Stimulated activated CD8-positive, alpha-beta memory T cell treated with anti-CD3 and anti-CD28 coated beads, Interleukin-4, amount 100 ng/mL, for 24 hours (primary cell): ENCODE measurements around the gene EIPR1.
"Not testable (repeated sequence)": the region's sequence is repeated elsewhere in the genome, so short reads cannot be mapped to it uniquely, and the experiment has no call there.

Source experiments
- DNase-seq: peaks from one replicate; pipeline ENCODE4 v3.0.0-alpha.2; 2020; ENCODE audit warnings: low read depth

The EIPR1 gene

DNA sequence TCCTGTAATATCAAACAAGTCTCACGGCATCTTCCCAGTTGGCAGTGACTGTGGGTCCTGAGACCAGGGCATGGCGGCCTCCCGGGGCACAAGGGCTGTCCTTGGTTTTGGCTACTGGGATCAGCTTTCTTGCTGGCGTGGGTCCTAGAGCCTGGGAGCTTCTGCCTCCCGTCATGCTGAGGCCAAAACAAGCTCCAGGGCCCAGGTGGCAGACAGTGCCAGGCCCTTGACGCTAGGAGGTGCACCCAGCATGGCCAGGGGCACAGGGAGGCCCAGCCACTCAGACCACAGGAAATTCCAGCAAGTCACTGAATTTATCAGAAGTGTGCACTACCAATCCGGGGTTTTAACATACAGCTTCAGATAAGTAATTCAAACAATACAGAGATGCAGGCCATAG is 184.7 kb downstream of the EIPR1 start:
- no peak for DNase-seq

DNA sequence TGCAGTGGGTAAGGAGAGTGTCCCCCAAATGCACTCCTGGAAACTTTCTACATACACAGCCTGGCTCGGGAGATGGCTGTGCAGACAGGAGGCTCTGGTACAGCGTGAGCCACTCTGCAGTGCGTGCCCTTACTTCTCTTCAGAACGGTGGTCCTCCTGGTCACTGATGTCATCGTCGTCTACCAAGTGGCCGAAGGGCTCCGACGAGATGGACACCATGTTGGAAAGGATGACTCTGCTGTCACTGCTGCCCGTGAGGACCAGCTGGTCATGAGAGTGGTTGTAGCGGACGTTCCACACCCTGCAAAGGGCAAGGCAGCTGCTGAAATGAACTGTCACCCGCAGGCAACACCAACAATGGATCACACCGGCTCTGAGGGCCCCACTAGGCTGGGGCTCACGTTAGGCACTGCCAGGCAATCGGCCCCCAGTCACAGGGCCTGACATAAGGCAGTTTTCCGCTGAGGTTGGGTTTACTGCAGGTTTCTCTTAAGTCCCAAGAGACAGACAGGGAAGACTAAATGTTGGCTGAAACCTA is 185.3 kb downstream of the EIPR1 start:
- no peak for DNase-seq

DNA sequence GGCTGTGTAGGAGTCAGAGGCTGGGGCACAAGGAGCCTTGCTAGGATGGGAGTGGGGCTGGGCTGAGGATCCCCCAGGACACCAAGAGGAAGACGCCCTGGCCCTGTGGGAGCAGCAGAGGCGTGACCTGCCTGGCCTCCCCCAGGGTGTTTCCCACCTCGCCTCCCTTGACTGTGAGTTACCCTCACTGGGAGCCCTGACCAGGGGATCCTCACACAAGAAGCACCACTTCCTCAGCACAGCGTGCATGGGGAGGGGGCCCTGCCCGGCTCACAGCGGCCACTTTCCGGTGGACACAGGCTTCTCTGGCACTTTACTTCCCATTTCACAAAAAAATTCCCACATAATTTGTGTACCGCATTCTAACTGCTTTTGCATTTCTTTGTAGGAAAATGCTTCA is 187.7 kb downstream of the EIPR1 start:
- DNase-seq = no peak

DNA sequence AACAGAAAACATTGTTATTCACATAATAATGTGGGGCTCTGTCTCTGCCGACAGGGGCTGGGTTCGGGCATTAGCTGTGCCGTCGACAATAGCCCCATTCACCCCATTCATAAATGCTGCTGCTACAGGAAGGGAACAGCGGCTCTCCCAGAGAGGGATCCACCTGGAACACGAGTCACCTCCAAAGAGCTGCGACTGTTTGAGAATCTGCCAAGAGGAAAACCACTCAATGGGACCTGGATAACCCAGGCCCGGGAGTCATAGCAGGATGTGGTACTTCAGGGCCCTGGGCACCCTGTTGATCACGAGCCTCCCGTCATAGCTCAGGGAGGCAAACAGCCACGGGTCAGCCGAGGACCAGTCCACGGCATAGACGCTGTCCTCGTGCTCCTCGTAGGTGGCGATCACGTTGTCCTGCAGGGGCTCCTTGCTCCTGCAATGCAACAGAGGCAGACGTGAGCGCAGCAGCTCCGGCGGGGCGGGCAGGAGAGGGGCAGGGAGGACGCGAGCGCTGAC is 188.5 kb downstream of the EIPR1 start:
- DNase-seq = no peak

DNA sequence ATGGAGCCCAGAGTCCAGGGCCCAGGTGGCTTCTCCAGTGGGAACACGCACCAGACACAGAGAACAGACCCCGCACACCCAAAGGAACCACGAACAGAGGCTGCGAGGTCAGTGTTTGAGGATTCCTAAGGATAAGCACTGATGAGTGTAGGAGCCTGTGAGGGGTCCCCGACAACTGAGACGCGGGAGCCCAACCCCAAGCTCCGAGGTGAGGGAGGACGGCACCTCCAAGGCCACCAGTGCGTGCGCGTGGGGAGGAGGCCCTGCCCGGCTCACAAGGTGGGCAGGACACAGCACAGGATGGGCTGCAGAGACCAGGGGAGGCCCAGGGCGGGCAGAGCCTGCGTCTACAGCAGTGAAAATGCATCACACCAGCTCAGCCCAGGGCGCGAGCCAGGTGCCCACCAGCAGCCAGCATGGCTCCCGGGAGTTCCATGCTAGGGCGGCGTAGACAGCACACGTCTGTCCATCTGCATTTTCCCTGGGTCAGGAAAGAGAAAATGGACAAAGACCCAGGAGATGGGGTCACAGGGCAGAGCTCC is 189.1 kb downstream of the EIPR1 start:
- DNase-seq = no peak

DNA sequence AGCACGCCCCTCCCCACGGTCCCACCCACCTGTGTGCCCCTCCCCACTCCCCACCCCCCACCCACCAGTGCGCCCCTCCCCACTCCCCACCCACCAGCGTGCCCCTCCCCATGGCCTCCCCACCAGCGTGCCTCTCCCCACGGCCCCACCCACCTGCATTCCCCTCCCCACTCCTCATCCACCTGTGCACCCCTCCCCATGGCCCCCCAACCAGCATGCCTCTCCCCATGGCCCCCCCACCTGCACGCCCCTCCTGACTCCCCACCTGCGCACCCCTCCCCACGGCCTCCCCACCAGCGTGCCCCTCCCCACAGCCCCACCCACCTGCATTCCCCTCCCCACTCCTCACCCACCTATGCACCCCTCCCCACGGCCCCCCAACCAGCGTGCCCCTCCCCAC is 190.2 kb downstream of the EIPR1 start:
- no peak for DNase-seq

DNA sequence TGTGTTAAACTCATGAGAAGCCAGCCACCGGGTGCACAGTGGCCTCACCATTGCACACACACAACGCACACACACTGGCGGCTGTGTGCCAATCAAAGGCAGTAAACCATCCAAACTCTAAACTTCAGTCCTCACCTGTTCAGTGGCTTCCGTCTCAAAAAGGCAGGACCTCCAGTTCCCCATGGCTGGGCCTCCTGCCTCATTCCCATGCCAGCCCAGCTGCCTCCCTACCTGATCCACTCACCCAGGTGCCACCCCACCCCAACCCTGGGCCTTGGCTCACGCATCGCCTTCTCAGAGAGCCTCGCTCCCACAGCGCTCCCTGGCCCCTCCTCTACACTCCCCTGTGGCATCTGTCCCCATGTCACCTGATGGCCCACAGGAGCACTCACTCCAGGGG is 190.9 kb downstream of the EIPR1 start:
- DNase-seq = no peak

DNA sequence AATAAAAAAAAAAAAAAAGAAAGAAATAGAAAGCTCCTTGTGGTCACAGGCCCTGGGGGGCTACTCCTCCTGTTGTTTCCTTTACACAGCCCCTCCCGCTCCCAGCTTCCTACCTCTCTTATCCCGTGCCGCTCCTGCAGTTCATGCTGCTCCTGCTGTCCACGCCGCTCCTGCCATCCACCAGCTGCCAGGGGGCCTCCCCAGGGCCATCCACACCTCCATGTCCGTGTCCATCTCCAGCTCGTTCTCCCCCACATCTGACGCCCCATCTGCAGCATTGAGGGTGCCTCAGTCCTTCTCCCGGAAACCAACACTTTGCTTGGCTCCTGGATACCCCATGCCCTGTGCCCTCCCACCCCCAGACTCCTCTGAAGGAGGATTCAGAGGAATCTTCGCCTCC is 191.7 kb downstream of the EIPR1 start:
- DNase-seq = no peak

DNA sequence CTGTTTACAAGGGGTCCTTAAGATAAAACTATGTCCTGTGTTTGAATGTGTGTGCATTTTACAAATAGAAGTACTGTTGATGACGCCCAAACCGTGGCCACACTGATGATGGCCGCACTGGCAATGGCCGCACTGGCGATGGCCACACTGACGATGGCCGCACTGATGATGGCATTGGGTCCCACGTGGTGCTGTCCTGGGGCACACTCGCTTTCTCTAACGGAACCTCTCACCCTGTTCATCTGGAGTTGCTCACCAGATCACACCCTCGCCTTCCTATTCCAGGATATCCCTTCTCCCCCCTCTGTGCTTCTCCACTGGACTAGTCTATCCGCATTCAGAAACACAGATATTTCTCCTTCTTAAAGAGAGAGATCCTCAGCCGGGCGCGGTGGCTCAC is 192.4 kb downstream of the EIPR1 start:
- no peak for DNase-seq

DNA sequence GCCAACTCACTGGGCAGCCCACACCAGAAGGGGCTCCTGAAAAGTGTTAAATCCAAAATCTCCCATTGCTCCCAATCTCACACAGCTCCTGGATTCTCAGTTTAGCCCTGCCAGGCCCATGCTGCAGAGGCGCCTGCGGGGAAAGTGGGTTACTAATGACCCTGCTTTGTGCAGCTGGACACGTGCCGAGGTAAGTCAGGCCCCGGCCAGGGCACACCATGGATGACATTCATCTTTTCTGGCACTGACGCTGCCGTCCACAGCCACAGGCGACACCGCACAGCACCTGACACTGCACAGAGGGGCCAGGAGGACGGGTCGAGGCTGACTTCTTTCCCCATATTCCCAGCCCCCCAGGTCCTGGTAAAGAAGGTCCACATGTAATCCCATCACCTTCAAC is 193.5 kb downstream of the EIPR1 start:
- DNase-seq = no peak

DNA sequence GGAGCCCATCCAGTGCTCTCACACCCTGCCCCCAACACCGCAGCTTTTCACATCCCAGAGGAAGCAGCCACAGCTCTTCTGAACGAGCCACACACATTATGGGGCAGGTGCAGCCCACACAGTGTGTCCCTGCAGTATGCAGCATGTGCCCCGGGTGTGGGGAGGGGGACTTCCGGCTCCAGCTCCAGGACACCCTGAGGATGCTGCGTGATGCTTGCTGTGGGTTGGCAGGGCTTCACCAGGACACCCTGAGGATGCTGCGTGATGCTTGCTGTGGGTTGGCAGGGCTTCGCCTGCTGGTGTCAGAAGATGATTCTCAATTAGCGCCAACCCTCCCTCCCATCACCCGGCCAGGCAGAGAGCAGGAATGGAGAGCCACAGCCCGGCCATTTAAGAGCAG is 193.9 kb downstream of the EIPR1 start:
- DNase-seq = no peak

DNA sequence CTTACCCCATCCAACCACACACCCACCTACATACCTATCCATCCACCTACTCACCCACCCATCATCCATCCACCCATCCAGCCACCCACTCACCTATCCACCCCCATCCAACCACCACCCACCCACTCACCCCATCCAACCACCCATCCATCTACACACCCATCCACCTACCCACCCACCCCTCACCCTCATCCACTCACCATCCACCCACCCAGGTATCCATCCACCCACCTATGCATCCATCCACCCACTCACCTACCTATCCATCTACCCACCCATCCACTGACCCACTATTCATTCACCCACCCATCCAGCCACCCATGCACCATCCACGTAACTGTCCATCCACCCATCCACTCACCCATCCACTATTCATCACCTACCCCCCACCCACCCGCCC is 194.8 kb downstream of the EIPR1 start:
- DNase-seq = no peak

DNA sequence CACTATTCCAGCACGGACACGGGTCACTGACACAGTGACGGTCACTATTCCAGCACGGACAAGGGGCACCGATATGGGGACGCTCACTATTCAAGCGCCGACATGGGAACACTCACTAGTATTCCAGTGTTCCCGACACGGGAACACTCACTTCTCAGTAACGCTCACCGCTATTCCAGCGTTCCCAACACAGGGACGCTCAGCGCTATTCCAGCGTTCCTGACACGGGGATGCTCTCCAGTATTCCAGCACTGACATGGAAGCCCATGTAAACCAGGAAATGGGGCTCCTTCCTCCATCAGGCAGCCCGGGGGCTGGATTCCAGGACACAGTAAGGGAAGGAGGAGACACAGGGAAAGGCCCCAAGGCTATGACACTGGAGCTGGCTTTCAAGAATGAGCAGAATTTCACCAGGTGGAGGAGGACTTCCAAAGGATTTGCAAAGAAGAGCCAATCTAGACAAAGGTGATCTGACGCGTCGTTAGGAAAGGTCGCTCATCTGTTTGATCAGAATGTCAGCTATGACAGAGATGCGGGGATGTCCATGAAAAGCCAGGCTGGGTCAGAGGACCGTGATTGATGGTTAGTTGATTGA is 196.1 kb downstream of the EIPR1 start:
- DNase-seq = no peak

DNA sequence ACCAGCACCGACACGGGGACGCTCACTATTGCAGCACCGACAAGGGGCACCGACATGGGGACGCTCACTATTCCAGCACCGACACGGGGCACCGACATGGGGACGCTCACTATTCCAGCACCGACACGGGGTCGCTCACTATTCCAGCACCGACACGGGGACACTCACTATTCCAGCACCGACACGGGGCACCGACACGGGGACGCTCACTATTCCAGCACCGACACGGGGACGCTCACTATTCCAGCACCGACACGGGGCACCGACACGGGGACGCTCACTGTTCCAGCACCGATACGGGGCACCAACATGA is 196.8 kb downstream of the EIPR1 start:
- DNase-seq = not testable (repeated sequence)

DNA sequence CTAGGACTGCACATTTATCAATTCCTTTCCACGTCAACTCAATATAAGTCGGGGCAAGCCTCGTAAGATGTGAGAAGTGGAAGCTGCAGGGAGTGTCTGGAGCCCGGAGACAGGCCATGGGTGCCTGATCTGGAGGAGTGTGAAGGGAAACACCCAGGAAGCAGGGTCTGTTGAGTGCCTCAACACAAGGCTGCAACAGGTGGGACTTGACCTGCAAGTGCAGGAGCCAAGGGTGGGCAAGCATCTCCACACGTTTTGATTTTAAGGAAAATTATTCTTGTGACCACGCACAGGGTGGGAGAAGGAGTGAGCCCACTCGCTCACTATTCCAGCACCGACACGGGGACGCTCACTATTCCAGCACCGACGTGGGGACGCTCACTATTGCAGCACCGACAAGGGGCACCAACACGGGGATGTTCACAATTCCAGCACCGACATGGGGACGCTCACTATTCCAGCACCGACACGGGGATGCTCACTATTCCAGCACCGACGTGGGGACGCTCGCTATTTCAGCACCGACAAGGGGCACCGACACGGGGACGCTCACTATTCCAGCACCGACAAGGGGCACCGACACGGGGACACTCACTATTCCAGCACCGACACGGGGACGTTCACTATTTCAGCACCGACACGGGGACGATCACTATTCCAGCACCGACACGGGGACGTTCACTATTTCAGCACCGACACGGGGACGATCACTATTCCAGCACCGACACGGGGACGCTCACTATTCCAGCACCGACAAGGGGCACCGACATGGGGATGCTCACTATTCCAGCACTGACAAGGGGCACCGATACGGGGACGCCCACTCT is 197.3 kb downstream of the EIPR1 start:
- DNase-seq = no peak

DNA sequence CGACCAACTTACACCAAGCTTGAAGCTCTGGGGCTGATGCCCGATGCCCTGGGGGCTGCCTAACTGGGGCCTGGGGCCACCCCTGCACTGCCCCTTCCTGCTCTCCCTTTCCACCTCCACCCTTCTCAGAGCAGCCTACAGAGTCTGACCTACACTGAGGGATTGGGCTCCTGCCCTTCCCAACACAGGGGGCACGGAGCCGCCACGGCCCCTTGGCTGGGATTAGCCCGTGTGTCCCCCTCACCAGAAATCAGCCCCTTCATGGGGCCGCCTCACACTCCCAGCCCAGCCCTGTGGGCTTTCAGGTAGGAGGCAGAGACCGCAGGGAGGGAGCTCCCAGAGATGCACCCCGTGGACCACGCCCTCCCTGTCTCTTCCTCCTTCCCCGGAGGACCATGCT is 198.0 kb downstream of the EIPR1 start:
- DNase-seq = no peak

DNA sequence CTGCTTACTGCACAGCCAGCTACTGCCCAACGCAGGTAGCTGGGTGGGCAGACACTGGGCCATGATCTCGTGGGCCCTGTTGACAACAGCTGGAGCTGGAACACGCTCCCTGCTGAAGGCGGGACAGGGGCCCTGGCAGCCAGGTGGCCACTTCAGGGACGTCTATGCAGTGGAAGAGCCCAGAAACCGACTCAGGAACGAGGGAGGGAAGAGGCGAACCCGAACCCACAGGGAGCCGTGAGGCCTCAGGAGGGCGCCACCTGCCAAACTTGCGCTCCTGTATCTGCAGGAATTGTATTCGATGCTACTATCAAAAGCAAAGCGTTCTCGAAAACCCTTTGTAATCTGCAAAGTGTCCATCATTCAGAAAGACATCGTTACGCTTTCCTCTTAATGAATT is 198.4 kb downstream of the EIPR1 start:
- DNase-seq = no peak

DNA sequence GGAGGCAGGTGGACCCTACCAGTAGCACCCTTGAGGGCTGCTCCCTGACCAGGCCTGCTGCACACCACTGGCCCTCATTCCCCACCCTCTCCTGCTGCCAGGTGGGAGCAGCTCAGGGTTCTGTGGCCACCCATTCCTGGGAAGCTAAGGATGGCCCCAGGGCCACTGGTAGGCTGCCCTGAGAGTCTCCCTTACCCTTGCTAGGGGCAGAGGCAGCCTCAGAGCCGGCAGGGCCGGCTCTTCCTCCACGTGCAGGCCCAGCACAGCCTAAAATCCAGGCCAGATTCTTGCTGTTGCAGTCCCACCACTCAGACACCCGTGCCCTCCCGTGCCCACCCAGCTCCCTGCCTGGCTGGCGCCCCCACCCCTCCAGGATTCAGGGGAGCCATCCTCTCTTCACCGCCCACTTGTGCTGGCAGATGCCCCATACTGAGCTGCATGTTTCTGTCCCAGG is 199.0 kb downstream of the EIPR1 start:
- no peak for DNase-seq

DNA sequence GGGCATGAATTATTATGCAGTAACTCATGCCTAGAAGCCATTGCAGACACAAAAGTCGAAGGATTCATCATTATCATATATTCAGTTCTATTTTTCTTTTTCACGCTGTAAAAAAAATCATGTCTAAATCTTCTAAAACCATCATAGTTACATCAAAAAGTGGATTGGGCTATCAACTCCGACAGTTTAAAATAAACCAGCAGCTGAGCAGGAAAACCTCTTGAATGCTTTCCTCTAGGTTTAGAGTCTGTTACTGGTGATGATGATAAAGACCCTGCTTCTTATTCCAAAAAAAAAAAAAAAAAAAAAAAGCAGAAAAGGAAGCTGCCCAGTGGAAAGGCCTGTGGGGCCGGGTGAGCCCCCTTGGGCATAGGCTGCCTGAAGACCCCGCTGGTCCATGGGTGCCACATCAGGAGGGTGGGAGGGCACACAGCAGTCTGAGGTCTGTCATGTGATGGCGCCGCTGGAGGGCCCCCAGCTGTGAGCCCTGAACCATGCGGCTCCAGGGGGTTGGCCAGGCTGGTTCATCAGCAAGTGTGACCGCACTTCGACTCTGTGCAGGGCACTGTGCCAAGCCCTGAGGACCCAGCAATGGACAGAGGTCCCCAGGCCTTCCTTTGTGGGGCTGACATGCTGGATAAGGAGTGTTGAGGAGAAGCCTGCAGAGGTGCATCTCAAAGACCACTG is 199.6 kb downstream of the EIPR1 start:
- no peak for DNase-seq

DNA sequence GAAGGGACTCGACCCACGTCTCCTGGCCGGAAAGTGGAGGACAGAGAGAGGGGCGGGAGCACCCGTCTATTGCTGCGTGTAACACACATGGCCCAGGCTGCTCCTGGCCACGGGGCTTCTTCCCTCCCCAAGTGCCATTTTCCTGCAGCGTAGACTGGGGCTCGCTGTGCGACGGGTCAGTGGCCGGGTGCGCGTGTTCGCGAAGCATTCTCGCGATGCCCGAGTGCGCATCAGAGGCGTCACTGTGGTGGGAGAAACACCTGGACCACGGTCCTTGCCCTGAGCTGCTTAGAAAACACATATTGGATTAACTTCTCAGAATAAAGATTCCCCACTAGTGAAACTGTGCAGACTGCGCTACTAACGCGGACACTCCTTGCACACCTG is 200.8 kb downstream of the EIPR1 start:
- no peak for DNase-seq

DNA sequence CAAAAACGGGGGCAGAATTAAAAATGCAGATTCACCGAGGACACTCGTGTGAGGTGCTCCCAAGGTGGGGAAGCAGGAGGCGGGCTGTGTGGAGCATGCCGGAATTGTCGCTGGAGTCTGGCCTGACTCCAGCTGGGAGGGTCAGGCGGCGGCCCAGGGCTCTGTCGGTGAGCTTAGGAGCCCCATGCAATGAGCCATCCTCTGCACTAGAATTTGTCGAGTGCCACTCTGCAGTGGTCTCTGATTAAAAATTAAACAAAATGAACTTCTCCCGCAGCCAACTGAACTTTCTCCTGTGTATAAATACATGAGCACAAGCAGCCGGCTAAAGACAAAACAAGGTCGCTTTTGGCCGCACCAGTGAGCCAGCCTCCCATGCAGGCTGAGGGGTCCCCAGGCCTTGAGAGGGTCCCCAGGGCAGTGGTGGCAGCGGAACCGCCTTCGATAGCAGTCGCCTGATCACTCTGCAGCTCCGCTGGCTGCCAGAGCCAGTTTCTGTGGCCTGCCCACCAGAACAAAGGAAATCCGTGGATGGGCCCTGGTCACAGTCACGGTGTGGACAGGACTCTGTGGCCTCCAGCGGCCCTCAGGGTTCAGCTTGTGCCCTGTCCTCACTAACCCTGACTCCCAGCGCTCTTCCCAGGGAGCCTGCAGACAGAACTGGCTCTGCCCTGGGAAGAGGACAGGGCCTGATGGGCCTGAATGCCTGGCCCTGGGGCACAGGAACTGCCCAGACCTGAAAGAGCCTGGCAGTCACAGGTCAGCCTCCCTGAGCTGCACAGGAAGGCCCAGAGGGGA is 201.3 kb downstream of the EIPR1 start:
- no peak for DNase-seq

DNA sequence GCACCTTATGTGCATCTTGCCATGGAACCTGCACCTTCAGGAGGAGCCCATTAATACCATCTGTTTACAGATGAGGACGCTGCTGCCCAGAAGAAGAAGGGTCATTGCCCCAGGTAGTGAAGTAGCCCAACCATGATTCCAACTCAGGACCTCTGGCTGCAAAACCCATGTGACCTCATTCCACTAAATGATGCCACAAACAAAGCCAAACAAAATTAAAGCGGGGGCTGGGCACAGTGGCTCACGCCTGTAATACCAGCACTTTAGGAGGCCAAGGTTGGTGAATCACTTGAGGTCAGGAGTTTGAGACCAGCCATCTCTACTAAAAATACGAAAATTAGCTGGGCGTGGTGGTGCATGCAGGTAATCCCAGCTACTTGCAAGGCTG is 202.1 kb downstream of the EIPR1 start:
- DNase-seq = no peak
